ENCODE results near the gene ABHD4. TPM values are rescaled to one million over a fixed set of nuclear protein-coding genes. Genes with fewer than 3 reads are reported as not detected.

The ABHD4 gene
- total and polyA plus RNA-seq, 10 of the 15 experiments (the other 5 are each of a cell fraction or from before 2014, with no cell fraction given) = 5.4 to 28.7 (median 10.8) TPM

GRCh38 chr14:22558221-22558913 lies 39.7 kb upstream of the ABHD4 start (continued):
- TF ChIP-seq ELK1 (IDR thresholded peaks at IDR 0.05; ENCODE audit: low read depth, low read length) (no peak), TCF3 (IDR thresholded peaks at IDR 0.05; ENCODE audit: borderline replicate concordance, insufficient read depth, low read depth, low read length) (no peak), MYC (IDR thresholded peaks at IDR 0.05; ENCODE audit: insufficient read depth, insufficient read length, insufficient replicate concordance, low read length, severe bottlenecking) (no peak), HCFC1 (IDR thresholded peaks at IDR 0.05; ENCODE audit: low read length) (no peak), SIX5 (IDR thresholded peaks at IDR 0.05; ENCODE audit: low read depth, low read length, severe bottlenecking) (no peak), ZBTB33 (IDR thresholded peaks at IDR 0.05) (no peak), FOS (IDR thresholded peaks at IDR 0.05; ENCODE audit: borderline replicate concordance, extremely low read depth, insufficient read length) (no peak), HDAC6 (IDR thresholded peaks at IDR 0.05; ENCODE audit: unreplicated experiment) (no peak), NR2F1 (conservative IDR thresholded peaks at IDR 0.05) (peak; percentile 73), GABPA (IDR thresholded peaks at IDR 0.05; ENCODE audit: low read depth) (no peak), SUZ12 (IDR thresholded peaks at IDR 0.05; ENCODE audit: unreplicated experiment) (no peak), YY1 (IDR thresholded peaks at IDR 0.05; ENCODE audit: low read depth, low read length) (0 out of 2 replicates have a peak, but pooled peaks have one; percentile 23), KDM1A (IDR thresholded peaks at IDR 0.05; ENCODE audit: borderline replicate concordance) (no peak), ASH2L (IDR thresholded peaks at IDR 0.05; ENCODE audit: borderline replicate concordance, low read depth) (no peak), JUND (IDR thresholded peaks at IDR 0.05; ENCODE audit: low read depth, low read length) (no peak), MLLT1 (IDR thresholded peaks at IDR 0.05) (peak; percentile 96), PKNOX1 (IDR thresholded peaks at IDR 0.05) (peak; percentile 52), HDGF (IDR thresholded peaks at IDR 0.05) (peak; percentile 70), CBX5 (IDR thresholded peaks at IDR 0.05; ENCODE audit: low read depth) (no peak)
- TF ChIP-seq, protein P1, sequence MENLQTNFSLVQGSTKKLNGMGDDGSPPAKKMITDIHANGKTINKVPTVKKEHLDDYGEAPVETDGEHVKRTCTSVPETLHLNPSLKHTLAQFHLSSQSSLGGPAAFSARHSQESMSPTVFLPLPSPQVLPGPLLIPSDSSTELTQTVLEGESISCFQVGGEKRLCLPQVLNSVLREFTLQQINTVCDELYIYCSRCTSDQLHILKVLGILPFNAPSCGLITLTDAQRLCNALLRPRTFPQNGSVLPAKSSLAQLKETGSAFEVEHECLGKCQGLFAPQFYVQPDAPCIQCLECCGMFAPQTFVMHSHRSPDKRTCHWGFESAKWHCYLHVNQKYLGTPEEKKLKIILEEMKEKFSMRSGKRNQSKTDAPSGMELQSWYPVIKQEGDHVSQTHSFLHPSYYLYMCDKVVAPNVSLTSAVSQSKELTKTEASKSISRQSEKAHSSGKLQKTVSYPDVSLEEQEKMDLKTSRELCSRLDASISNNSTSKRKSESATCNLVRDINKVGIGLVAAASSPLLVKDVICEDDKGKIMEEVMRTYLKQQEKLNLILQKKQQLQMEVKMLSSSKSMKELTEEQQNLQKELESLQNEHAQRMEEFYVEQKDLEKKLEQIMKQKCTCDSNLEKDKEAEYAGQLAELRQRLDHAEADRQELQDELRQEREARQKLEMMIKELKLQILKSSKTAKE (IDR thresholded peaks at IDR 0.05; ENCODE audit: low read depth, poor library complexity, severe bottlenecking) = peak; percentile 29
- TF ChIP-seq, protein P2, sequence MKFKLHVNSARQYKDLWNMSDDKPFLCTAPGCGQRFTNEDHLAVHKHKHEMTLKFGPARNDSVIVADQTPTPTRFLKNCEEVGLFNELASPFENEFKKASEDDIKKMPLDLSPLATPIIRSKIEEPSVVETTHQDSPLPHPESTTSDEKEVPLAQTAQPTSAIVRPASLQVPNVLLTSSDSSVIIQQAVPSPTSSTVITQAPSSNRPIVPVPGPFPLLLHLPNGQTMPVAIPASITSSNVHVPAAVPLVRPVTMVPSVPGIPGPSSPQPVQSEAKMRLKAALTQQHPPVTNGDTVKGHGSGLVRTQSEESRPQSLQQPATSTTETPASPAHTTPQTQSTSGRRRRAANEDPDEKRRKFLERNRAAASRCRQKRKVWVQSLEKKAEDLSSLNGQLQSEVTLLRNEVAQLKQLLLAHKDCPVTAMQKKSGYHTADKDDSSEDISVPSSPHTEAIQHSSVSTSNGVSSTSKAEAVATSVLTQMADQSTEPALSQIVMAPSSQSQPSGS (IDR thresholded peaks at IDR 0.05; ENCODE audit: low read length) = no peak
